Gastrocnemius medialis (tissue), 4 donors: Measurements from ENCODE around the gene OVAAL. TPM values are rescaled to one million over a fixed set of nuclear protein-coding genes. Genes with fewer than 3 reads are reported as not detected.

Source experiments
- ATAC-seq, 2 donors: fragments of 150-250 bp; one replicate each; pipeline ENCODE4 v1.9.1; 2016
- DNase-seq, 2 donors: peaks; one replicate each; pipeline ENCODE4 v3.0.0-alpha.2; 2019
- H3K27ac ChIP-seq, 4 donors: fragments of 200-600 bp; sonication (generic); 1 replicate in 1 of 4; 2 replicates in 3 of 4; pipeline ENCODE4 v1.5.1; 2016 to 2018; ENCODE audit warnings: mild to moderate bottlenecking in 2 of 4, moderate library complexity in 1 of 4
- H3K27me3 ChIP-seq, 3 donors: fragments of 200-600 bp; sonication (generic) in 2 of 3; 1 replicate in 1 of 3; 2 replicates in 2 of 3; pipeline versions ENCODE4 v1.5.1 to v1.6.0; 2016 to 2019; ENCODE audit warnings: mild to moderate bottlenecking in 1 of 3, moderate library complexity in 1 of 3
- H3K36me3 ChIP-seq, 2 donors: fragments of 200-600 bp; sonication (generic) in 1 of 2; one replicate each; pipeline ENCODE4 v1.5.1; 2017 to 2018
- H3K4me1 ChIP-seq, 2 donors: fragments of 200-600 bp; sonication (generic) in 1 of 2; one replicate each; pipeline ENCODE4 v1.5.1; 2016 to 2017; ENCODE audit warnings: mild to moderate bottlenecking in 2 of 2
- H3K4me3 ChIP-seq, 4 donors: fragments of 200-600 bp; sonication (generic) in 3 of 4; 1 replicate in 1 of 4; 2 replicates in 3 of 4; pipeline ENCODE4 v1.5.1; 2016 to 2019; ENCODE audit warnings: mild to moderate bottlenecking in 2 of 4
- H3K9me3 ChIP-seq, 3 donors: fragments of 200-600 bp; sonication (generic) in 2 of 3; 1 replicate in 1 of 3; 2 replicates in 2 of 3; pipeline ENCODE4 v1.5.1; 2016 to 2019
- POLR2A ChIP-seq, 2 donors: fragments of 450-650 bp; IDR thresholded peaks; one replicate each; pipeline ENCODE4 v1.6.1; 2017; ENCODE audit warnings: antibody characterized with exemption in 2 of 2, mild to moderate bottlenecking in 2 of 2, moderate library complexity in 2 of 2
- in situ Hi-C, 4 donors: fragments of 200-750 bp; cut with MboI; loops; one replicate each; pipeline versions ENCODE4 v1.15.0 to v1.8.0; 2017; ENCODE audit warnings: low sequenced_read_pairs in 4 of 4
- intact Hi-C: fragments of 100-400 bp; cut with DNase I; formaldehyde crosslinking; loops from one replicate; pipeline ENCODE4 v1.15.1; 2023; ENCODE audit warnings: low total_unique reads
- total RNA-seq, 4 donors: library from RNA; depleted of rRNA; stranded (reverse); fragments of >200 nt; gene quantifications; one replicate each; pipeline versions ENCODE4 v1.1.0 to v1.2.3, GENCODE V29; 2016
- TF ChIP-seq, protein P1 (sequence below), 5 experiments: fragments of 450-650 bp in 3 of 5; fragments of 200-600 bp in 2 of 5; sonication (generic) in 2 of 5; IDR thresholded peaks in 4 of 5; conservative IDR thresholded peaks in 1 of 5; 1 replicate in 4 of 5; 2 replicates in 1 of 5; pipeline ENCODE4 v1.5.1; 2016 to 2019; ENCODE audit warnings: antibody characterized with exemption in 5 of 5, mild to moderate bottlenecking in 3 of 5, moderate library complexity in 3 of 5

The OVAAL gene
- total RNA-seq, 4 donors from 2014 or later: not detected

DNA sequence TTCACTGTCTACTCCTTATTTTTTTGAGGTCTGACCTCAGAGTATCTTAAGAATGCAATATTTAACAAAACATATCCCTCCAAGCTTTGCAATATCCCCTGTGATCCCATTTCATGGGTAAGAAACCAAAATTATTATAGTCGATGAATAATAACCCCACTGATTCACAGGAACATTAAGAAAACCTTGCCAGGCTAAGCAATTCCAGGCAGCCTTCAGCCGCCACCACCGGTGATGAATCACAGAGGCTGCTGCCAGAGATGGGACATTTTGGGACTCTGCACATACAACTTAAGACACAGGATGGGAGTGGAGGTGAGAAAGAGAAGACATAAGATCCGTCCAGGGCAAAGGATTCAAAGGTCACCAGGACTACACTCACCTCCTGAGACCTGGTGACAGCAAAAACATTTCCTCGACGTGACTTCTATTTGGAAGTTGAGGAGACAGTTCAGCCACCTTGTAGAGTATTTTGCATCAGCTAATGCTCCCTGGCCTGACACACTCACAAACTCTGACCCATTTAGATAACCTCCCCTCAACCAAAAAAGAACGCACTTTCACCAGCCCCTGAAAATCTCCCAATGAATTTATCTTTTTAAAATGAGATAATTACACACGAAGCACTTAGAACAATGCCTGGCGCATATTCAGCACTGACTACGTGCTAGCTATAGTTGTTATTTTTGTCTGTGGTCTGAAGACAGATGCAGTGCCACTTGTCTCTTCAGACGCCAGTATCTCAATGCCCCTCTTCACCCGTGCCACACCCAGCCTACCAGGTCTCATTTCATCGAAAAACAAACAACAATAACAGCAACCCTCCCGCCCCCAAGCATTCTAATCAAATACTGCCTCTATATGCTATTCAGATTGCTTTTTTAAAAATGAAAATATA is 17.8 kb upstream of the OVAAL start:
- H3K27me3 ChIP-seq: no peaks in the 10 kb centered on the region
- TF ChIP-seq POLR2A (IDR thresholded peaks at IDR 0.05): no peak
- TF ChIP-seq, protein P1, sequence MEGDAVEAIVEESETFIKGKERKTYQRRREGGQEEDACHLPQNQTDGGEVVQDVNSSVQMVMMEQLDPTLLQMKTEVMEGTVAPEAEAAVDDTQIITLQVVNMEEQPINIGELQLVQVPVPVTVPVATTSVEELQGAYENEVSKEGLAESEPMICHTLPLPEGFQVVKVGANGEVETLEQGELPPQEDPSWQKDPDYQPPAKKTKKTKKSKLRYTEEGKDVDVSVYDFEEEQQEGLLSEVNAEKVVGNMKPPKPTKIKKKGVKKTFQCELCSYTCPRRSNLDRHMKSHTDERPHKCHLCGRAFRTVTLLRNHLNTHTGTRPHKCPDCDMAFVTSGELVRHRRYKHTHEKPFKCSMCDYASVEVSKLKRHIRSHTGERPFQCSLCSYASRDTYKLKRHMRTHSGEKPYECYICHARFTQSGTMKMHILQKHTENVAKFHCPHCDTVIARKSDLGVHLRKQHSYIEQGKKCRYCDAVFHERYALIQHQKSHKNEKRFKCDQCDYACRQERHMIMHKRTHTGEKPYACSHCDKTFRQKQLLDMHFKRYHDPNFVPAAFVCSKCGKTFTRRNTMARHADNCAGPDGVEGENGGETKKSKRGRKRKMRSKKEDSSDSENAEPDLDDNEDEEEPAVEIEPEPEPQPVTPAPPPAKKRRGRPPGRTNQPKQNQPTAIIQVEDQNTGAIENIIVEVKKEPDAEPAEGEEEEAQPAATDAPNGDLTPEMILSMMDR (IDR thresholded peaks at IDR 0.05 in 4 of 5, conservative IDR thresholded peaks at IDR 0.05 in 1 of 5): no peak
- H3K36me3 ChIP-seq: no peaks in the 10 kb centered on the region
- peak in 1 of 2 donors; percentile 45 for ATAC-seq
- H3K4me1 ChIP-seq: peaks cover 0 to 7% of the 10 kb centered on the region in 2 donors
- no peaks in the 10 kb centered on the region for H3K9me3 ChIP-seq
- no peak for DNase-seq
- peak overlapping the region in 3 of 4 donors; percentile 16 to 42 (median 31) for H3K27ac ChIP-seq
- no peak overlapping the region for H3K4me3 ChIP-seq
- in situ Hi-C loops (no loop called here), intact Hi-C loops (no loop called here)

DNA sequence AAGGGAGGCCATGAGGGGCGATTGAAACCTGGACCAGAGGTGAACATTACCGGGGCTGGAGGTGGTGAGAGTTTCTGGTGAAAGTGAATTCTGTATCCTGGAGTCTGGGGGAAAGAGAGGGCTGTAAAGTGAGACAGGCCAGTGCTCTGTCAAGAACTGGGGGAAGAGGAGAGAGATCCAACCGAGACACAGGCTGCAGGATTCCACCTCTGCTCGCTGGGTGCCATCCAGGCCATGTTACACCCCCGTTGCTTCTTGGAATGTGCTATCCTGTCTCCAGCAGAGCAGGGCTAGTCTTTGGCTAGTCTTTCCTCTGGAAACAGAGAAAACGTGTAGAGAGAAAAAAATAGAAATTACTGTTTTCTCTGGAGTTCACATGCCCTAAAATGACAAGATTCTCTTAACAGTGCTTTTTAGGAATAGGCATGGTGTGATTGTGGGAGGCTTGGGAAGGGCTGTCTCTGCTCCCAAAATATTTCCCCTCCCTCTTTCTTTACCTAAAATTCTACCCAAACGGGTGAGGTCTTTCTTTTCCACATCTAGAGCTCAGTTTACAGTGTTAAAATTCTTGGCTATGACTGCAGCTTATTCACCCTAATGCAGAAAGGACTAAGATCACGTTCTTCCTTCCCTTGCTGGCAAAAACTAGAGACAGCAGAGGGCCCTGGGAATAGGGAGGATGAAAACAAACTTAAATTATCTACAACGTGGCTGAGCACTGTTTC is 16.5 kb upstream of the OVAAL start:
- no peak for DNase-seq
- H3K36me3 ChIP-seq: no peaks in the 10 kb centered on the region
- no peak for TF ChIP-seq POLR2A (IDR thresholded peaks at IDR 0.05)
- TF ChIP-seq, protein P1 (IDR thresholded peaks at IDR 0.05 in 4 of 5, conservative IDR thresholded peaks at IDR 0.05 in 1 of 5): no peak
- in situ Hi-C loops: no loop called here
- no peaks in the 10 kb centered on the region for H3K27me3 ChIP-seq
- intact Hi-C loops: no loop called here
- no peak for ATAC-seq
- peak overlapping the region in 2 of 4 donors; percentile 16 to 26 for H3K27ac ChIP-seq
- H3K9me3 ChIP-seq: no peaks in the 10 kb centered on the region
- H3K4me3 ChIP-seq: no peak overlapping the region
- peaks cover 0 to 8% of the 10 kb centered on the region in 2 donors for H3K4me1 ChIP-seq

DNA sequence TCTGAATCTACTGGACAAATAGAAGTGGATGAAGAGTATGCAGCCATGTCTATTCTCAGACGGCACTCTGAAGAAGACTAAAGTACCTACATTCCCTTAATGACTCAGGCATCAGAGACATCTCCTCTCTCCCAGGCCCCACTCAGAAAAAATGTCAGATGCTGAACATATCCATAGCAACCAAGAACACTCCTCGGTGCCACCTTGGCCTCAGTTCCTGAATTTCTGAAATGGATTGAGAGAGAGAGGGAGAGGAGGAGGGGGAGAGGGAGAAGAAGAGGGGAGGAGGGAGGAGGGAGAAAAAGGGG is 16.0 kb upstream of the OVAAL start:
- in situ Hi-C loops (no loop called here), intact Hi-C loops (no loop called here)
- Histone ChIP-seq H3K27me3 (no peaks in the 10 kb centered on the region), H3K4me1 (peaks cover 0 to 13% of the 10 kb centered on the region in 2 donors), H3K27ac (peak overlapping the region in 2 of 4 donors; percentile 16 to 26), H3K4me3 (no peak overlapping the region), H3K36me3 (no peaks in the 10 kb centered on the region), H3K9me3 (no peaks in the 10 kb centered on the region)
- no peak for DNase-seq
- ATAC-seq: no peak
- TF ChIP-seq POLR2A (IDR thresholded peaks at IDR 0.05): no peak
- TF ChIP-seq, protein P1 (IDR thresholded peaks at IDR 0.05 in 4 of 5, conservative IDR thresholded peaks at IDR 0.05 in 1 of 5): no peak

DNA sequence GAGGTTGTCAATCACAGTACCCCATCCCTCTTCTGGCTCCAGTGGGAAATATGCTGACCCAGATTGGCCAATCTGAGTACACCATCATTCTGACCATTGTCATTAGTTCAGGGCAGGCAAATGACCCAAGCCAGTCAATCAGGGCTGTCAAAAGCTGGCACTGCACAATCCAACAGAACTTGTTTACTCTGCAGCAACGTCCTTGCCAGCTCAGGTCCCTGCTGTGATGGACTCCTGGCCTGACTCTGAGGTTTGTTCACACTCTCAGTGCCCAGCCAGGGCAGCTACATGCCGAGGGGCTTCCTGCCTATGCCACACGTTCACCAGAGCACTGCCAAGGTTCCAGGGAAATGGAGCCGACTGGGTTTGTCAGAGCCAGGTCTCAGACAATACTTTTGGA is 14.7 kb upstream of the OVAAL start:
- Histone ChIP-seq H3K27ac (no peak overlapping the region), H3K4me3 (no peak overlapping the region), H3K27me3 (no peaks in the 10 kb centered on the region), H3K36me3 (no peaks in the 10 kb centered on the region), H3K9me3 (no peaks in the 10 kb centered on the region), H3K4me1 (peaks cover 0 to 17% of the 10 kb centered on the region in 2 donors)
- TF ChIP-seq, protein P1 (IDR thresholded peaks at IDR 0.05 in 4 of 5, conservative IDR thresholded peaks at IDR 0.05 in 1 of 5): no peak
- no peak for TF ChIP-seq POLR2A (IDR thresholded peaks at IDR 0.05)
- in situ Hi-C loops (no loop called here), intact Hi-C loops (no loop called here)
- ATAC-seq (no peak), DNase-seq (no peak)
